ENCODE measurements around the gene SCAF8.
A peak's percentile ranks its signal among the peaks of the same experiment; 100 is the strongest.

- TF ChIP-seq CTCF (IDR thresholded peaks at IDR 0.05) (no peak), SMC3 (IDR thresholded peaks at IDR 0.05; ENCODE audit: low read depth, low read length) (no peak), TAF1 (IDR thresholded peaks at IDR 0.05; ENCODE audit: borderline replicate concordance, low read depth, low read length) (no peak), POLR2AphosphoS5 (IDR thresholded peaks at IDR 0.05; ENCODE audit: low read depth, low read length) (no peak), RAD21 (IDR thresholded peaks at IDR 0.05; ENCODE audit: low read length) (no peak), RCOR1 (IDR thresholded peaks at IDR 0.05; ENCODE audit: low read length) (0 out of 2 replicates have a peak, but pooled peaks have one; percentile 27), SIN3A (IDR thresholded peaks at IDR 0.05; ENCODE audit: borderline replicate concordance, low read depth, low read length) (no peak), NRF1 (IDR thresholded peaks at IDR 0.05; ENCODE audit: low read depth, low read length) (no peak), GABPA (IDR thresholded peaks at IDR 0.05; ENCODE audit: low read depth) (no peak), JUND (IDR thresholded peaks at IDR 0.05) (no peak), PBX3 (IDR thresholded peaks at IDR 0.05) (no peak)
Observed at GRCh38 chr6:154861825-154862224, 128.6 kb downstream of the SCAF8 start.

Measured in SK-N-SH (cell line).